Stimulated activated naive B cell treated with anti-CD40 and anti-IgM and Interleukin-4, amounts not matched to agents 10 μg/mL and 1 μg/mL and 100 μg/mL, for 72 hours (primary cell): ENCODE measurements around the gene MEGF11.

Experiments
- ATAC-seq, 2 donors: fragments of 150-1000 bp; cut with Tn5 transposase; replicated peaks; 2 replicates each; pipeline ENCODE4 v1.10.0; 2021; ENCODE audit warnings: moderate library complexity in 1 of 2
- DNase-seq: peaks from one replicate; pipeline ENCODE4 v3.0.0; 2021
- H3K27ac Mint-ChIP-seq: one replicate; pipeline ENCODE4 v1.8.0; 2022; ENCODE audit warnings: mild to moderate bottlenecking, mixed read lengths
- H3K27me3 Mint-ChIP-seq, 2 donors: one replicate each; pipeline ENCODE4 v1.8.0; 2022; ENCODE audit warnings: mixed read lengths in 2 of 2
- H3K36me3 Mint-ChIP-seq, 2 donors: one replicate each; pipeline ENCODE4 v1.8.0; 2022; ENCODE audit warnings: mixed read lengths in 2 of 2, mild to moderate bottlenecking in 1 of 2
- H3K4me1 Mint-ChIP-seq, 2 donors: one replicate each; pipeline ENCODE4 v1.8.0; 2022; ENCODE audit warnings: mixed read lengths in 2 of 2, mild to moderate bottlenecking in 1 of 2
- H3K4me3 Mint-ChIP-seq, 2 donors: one replicate each; pipeline ENCODE4 v1.8.0; 2022; ENCODE audit warnings: mild to moderate bottlenecking in 2 of 2, mixed read lengths in 2 of 2, moderate library complexity in 1 of 2
- H3K9me3 Mint-ChIP-seq, 2 donors: one replicate each; pipeline ENCODE4 v1.8.0; 2022; ENCODE audit warnings: mixed read lengths in 2 of 2, mild to moderate bottlenecking in 1 of 2

Gene MEGF11

DNA sequence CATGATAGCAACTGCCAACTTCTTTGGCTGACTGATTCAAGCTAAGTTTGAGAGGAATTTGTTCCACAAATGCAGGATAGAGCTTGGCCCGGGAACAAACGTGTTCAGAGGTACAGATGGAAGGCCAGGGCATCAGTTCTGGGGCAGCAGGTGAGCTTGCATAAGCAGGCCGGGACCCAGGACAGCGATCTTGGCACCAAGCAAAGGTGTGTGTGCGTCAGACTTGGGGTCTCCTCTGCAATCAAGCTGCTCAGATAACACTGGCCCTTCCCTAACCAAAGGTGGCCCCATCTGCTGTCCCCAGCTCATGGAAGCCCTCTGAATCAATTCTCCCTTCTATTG is 155.6 kb downstream of the MEGF11 start:
- Mint-ChIP-seq H3K9me3 (no peaks in the 10 kb centered on the region), H3K4me1 (peaks cover 0 to 3% of the 10 kb centered on the region in 2 donors), H3K36me3 (no peaks in the 10 kb centered on the region)

DNA sequence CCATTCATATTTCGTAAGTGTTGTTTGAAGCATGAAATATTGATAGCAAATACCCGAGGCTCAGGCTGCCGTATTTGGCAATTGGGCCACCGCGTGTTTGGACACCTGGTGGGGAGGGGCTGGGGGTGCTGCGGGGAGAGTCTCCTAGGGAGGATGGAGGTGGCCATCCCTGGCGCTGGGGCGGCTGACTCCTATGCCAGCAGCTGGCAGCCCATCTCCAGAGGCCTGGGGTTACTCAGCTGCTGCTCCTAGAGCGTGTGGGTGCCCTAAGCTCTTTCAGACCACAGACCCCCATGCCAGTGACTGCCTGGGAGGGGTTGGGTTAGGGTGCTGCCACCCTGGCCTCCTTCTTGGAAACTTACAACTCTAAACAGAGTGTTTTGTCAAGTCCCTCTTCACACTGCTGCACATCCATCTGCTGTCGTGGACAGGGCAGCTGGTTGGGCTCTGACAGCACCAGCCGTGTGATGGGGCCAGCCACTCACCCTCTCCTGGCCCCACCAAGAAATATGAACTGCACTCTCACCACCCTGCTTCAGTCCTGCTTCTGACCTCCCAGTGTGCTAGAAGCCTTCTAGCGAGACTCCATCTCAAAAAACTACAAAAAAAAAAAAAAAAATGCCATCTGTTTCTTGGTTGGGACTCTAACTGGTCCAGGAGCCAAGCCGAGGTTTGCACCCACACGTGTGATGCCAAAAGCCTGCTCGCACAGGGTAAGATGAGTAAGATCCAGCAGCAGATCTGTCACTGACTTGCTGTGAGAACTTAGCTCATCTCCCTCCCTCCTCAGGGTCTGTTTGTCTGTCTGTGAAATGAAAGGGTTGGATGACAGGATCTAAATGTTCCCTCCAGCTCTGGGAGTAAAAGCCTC is 156.2 kb downstream of the MEGF11 start:
- no peak for ATAC-seq
- peaks cover 0 to 3% of the 10 kb centered on the region in 2 donors for H3K4me1 Mint-ChIP-seq
- H3K27ac Mint-ChIP-seq = no peak overlapping the region
- no peaks in the 10 kb centered on the region for H3K9me3 Mint-ChIP-seq
- DNase-seq = no peak
- H3K27me3 Mint-ChIP-seq = peaks cover 6 to 21% of the 10 kb centered on the region in 2 donors
- no peaks in the 10 kb centered on the region for H3K36me3 Mint-ChIP-seq
- H3K4me3 Mint-ChIP-seq = no peak overlapping the region

More for the DNA sequence above, 155.6 kb downstream of the MEGF11 start:
- Mint-ChIP-seq H3K27me3 (peaks cover 6 to 21% of the 10 kb centered on the region in 2 donors), H3K27ac (no peak overlapping the region), H3K4me3 (no peak overlapping the region)
- ATAC-seq (no peak), DNase-seq (no peak)

DNA sequence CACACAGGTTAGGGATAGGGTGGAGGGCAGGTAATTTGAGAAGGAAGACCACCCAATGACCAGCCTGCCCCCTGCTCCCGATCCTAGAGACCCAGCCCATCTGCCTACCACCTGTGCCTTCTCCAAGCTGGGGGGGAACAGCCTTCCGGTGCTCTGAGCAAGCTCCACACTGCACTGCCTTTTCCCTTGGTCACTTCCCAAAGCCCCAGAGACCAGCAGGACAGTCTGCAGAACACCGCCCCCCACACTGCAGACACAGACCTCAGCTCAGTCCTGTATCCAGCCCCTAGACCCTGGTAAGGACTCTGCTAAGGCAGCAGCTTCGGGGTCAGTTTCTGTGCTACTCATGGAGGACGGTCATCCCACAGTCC is 156.9 kb downstream of the MEGF11 start:
- Mint-ChIP-seq H3K4me1 (peaks cover 0 to 3% of the 10 kb centered on the region in 2 donors), H3K36me3 (no peaks in the 10 kb centered on the region), H3K27ac (no peak overlapping the region), H3K4me3 (no peak overlapping the region), H3K9me3 (no peaks in the 10 kb centered on the region), H3K27me3 (peaks cover 6 to 21% of the 10 kb centered on the region in 2 donors)
- DNase-seq (no peak), ATAC-seq (no peak)

DNA sequence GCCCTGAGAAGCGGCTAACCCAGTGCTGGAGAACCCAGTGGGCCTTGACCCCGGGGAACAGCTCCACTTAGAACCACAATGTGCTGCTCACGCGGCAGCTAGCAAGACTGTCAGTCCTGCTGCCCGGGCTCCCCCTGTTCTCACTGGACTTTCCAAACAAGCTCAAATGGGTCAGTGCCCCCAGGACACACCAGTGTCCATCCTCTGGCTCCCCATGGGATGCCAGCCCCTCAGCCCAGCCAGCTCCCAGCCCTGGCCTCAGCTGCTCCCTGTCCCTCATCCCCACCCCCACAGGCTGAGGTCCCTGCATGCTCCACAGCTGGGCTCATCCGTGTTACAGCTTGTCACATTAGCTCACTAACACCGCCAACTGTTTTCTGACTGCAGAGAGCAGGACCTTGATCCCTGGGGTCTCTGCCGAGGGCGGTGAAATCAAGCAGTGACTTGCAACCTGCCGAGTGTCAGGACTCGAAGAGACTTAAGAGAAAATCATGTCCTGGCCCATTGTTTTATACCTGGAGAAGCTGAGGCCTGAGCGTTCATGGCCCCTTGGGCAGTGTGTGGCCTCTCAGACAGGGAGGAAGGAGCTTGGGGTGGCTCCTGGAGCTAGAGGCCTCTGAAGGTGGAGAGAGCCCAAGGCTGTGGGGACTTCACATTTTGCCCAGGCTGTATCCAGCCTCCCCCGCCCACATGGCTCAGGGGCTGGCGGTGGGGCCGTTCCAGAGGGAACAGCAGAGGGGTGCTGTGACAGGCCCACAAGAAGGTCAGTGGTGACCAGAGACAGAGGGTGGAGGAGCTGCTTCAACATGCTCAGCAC is 157.5 kb downstream of the MEGF11 start:
- peaks cover 6 to 18% of the 10 kb centered on the region in 2 donors for H3K27me3 Mint-ChIP-seq
- H3K4me1 Mint-ChIP-seq = no peaks in the 10 kb centered on the region
- H3K27ac Mint-ChIP-seq = no peak overlapping the region
- H3K36me3 Mint-ChIP-seq = no peaks in the 10 kb centered on the region
- ATAC-seq (no peak), DNase-seq (no peak)
- H3K4me3 Mint-ChIP-seq = no peak overlapping the region
- H3K9me3 Mint-ChIP-seq = no peaks in the 10 kb centered on the region

DNA sequence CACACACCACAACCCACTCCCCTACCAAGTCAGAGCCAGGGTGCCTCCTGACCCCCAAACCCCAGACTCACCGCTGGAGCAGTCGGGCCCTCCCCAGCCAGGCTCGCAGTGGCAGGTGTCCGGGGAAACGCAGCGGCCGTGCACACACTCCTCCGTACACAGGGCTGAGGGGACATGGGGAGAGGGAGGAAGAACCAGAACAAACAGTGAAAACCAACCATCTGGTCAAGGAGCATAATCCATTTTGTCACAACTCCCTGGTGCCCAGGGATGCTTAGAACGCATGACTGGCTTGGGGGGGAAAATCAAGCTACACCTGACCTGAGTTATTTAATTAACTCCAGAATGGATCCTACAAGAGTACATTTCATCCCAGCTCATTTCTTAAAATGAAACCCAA is 159.2 kb downstream of the MEGF11 start:
- no peak for DNase-seq
- H3K27ac Mint-ChIP-seq = no peak overlapping the region
- no peak overlapping the region for H3K4me3 Mint-ChIP-seq
- peaks cover 6 to 18% of the 10 kb centered on the region in 2 donors for H3K27me3 Mint-ChIP-seq
- H3K9me3 Mint-ChIP-seq = no peaks in the 10 kb centered on the region
- ATAC-seq = no peak
- H3K36me3 Mint-ChIP-seq = no peaks in the 10 kb centered on the region
- no peaks in the 10 kb centered on the region for H3K4me1 Mint-ChIP-seq

DNA sequence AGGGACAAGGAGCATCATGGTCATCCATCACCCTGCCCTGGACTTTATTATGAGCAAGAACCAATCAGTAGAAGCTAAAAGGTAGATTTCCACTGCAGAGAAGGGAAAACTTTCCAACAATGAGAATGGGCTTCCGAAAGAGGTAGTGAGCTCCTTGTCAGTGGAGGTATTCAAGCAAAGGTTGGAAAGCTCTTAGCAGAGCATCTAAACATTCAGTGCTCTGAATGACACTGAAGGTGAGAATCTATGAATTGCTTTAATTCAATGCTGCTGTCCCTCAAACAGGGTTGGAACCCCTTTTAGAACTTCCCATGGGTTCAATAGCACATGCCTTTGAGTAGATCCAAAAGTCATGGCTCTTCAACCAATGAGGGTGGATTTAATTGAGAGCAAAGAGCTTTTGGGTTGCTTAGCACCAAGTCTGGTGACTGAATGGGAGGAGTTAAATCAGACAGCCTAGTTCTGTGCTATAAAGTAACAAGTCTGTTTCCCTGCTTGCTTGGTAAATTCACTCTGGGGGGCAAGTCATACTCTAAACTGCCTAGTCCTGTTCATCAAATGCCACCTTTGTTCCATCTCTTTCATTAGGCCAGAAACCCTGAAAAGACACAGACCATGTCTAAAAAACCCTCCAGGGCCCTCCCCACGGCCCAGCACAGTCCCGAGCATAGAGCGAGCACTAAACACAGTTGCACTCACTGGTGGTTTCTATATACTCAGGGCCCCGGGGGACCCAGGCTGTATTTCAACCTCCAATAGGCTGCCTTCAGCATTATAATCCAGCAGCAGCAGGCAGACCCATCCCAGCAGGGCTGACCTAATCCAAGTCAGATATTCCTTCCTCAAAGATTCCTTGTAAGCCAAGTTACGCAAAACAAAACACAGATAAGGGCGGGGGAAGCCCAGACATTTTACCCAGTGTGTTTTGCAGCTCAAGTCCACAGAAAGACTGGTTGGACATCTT is 161.2 kb downstream of the MEGF11 start:
- no peak overlapping the region for H3K27ac Mint-ChIP-seq
- H3K4me1 Mint-ChIP-seq = no peaks in the 10 kb centered on the region
- H3K4me3 Mint-ChIP-seq = no peak overlapping the region
- H3K36me3 Mint-ChIP-seq = no peaks in the 10 kb centered on the region
- peaks cover 6 to 10% of the 10 kb centered on the region in 2 donors for H3K27me3 Mint-ChIP-seq
- no peak for DNase-seq
- no peak for ATAC-seq
- no peaks in the 10 kb centered on the region for H3K9me3 Mint-ChIP-seq

DNA sequence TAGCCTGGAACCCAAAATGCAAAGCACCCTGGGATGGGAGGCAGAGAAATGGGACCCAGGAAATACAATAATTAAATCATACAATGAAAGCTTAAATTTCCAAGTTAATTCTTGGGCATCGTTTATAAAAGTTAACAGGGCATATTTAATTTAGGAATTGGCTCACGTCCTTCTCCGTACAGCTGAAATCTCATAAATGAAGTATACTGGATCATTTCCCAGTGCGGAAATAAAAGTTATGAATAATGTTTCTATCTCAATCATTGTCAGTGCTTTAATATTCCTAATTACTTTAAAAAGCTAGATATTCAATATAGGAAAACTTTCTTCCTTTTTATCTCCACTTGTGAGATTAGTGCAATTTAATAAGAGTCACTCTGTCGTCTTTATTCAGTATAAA is 164.0 kb downstream of the MEGF11 start:
- Mint-ChIP-seq H3K27ac (no peak overlapping the region), H3K36me3 (no peaks in the 10 kb centered on the region), H3K4me1 (no peaks in the 10 kb centered on the region), H3K9me3 (peaks cover 0 to 2% of the 10 kb centered on the region in 2 donors), H3K4me3 (no peak overlapping the region), H3K27me3 (peaks cover 12 to 17% of the 10 kb centered on the region in 2 donors)
- no peak for ATAC-seq
- no peak for DNase-seq

DNA sequence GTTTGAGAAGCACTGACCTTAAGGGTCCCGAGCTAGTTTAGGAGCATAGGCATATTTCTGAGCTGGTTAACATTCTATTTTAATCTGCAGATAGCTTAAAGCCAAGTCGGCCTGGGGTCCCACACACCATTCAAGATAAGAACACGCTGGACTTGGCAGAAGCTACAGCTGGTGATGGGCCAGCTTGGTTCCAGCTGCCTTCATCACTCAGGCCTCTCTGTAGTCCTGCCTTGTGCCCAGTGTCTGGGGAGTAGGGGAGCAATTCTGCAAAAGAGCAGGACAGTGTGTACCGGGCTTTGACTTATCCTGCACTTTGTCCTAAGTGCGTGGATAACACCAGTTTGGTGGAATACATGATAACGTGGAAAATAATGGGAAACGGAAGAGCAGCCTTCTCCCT is 164.5 kb downstream of the MEGF11 start:
- Mint-ChIP-seq H3K9me3 (peaks cover 0 to 6% of the 10 kb centered on the region in 2 donors), H3K27ac (no peak overlapping the region), H3K36me3 (no peaks in the 10 kb centered on the region), H3K27me3 (peaks cover 10 to 19% of the 10 kb centered on the region in 2 donors), H3K4me1 (no peaks in the 10 kb centered on the region), H3K4me3 (no peak overlapping the region)
- ATAC-seq (no peak), DNase-seq (no peak)

DNA sequence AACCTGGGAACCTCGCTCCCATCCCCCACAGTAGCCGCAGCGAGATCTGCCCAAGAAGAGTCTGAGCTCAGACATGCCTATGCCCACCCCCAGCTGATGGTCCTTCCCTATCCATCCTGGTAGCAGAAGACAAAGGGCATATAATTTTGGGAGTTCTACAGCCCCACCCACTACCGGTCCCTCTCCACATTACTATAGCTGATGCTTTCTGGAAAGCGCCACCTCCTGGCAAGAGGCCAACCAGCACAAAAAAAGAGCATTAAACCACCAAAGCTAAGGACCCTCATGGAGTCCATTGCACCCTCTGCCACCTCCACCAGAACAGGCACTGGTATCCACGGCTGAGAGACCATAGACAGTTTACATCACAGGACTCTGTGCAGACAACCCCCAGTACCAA is 168.4 kb downstream of the MEGF11 start:
- ATAC-seq (no peak), DNase-seq (no peak)
- peaks cover 7 to 23% of the 10 kb centered on the region in 2 donors for H3K27me3 Mint-ChIP-seq
- H3K9me3 Mint-ChIP-seq = peaks cover 0 to 6% of the 10 kb centered on the region in 2 donors
- H3K27ac Mint-ChIP-seq = no peak overlapping the region
- no peaks in the 10 kb centered on the region for H3K36me3 Mint-ChIP-seq
- no peak overlapping the region for H3K4me3 Mint-ChIP-seq
- no peaks in the 10 kb centered on the region for H3K4me1 Mint-ChIP-seq

DNA sequence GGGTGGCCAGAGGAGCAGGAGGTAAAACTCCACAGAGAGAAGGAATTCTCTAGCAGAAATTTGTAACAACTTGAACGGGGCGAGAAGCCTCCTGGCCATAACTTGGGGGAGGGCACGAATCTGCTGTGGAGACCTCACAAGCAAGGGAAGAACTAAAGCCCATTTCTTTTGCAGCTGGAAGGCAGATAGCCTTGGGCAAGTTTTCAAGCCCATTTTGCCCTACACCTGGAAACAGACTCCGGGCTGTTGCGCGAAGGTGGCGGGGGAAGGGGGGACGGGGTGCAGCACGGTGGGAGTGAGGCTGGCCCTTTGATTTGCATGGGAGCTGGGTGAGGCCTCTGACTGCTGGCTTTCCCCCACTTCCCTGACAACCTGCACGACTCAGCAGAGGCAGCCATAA is 168.8 kb downstream of the MEGF11 start:
- no peak for DNase-seq
- H3K27me3 Mint-ChIP-seq = peaks cover 7 to 24% of the 10 kb centered on the region in 2 donors
- no peak for ATAC-seq
- no peaks in the 10 kb centered on the region for H3K4me1 Mint-ChIP-seq
- H3K4me3 Mint-ChIP-seq = no peak overlapping the region
- no peaks in the 10 kb centered on the region for H3K36me3 Mint-ChIP-seq
- H3K9me3 Mint-ChIP-seq = peaks cover 0 to 6% of the 10 kb centered on the region in 2 donors
- no peak overlapping the region for H3K27ac Mint-ChIP-seq

DNA sequence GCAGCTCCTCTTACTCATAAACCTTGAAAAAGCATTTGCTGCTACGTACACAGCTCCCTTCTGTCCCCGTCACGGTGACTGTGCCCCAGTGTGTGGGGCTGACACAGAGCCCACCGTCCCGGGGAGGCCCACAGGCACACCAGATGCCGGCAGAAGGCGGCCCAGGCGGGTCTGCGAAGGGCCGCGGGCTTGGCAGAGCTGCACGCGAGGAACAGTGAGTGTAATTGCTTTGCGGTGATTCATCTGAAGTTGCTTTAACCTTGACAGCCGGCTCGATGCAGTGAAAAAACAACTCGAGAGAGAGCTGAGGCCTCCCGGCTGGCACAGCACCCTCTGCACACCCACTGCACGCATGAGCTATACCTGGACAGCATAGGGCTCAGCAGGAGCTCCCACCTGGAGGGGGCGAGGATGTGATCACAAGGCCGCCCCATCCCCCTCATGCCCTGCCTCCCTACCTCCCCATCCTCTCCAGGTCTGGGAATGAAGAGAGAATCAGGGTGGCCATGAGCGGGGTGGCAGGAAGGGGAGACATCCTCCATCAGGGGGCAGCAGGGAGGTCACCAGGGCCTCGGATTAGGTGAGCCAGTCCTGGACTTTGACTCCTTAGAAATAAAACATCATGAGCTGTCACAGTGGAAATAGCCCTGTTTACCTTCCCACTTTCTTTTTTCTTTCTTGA is 172.7 kb downstream of the MEGF11 start:
- Mint-ChIP-seq H3K27me3 (peaks cover 28 to 46% of the 10 kb centered on the region in 2 donors), H3K36me3 (no peaks in the 10 kb centered on the region), H3K9me3 (peaks cover 0 to 6% of the 10 kb centered on the region in 2 donors), H3K27ac (no peak overlapping the region), H3K4me1 (no peaks in the 10 kb centered on the region), H3K4me3 (no peak overlapping the region)
- no peak for ATAC-seq
- DNase-seq = no peak

DNA sequence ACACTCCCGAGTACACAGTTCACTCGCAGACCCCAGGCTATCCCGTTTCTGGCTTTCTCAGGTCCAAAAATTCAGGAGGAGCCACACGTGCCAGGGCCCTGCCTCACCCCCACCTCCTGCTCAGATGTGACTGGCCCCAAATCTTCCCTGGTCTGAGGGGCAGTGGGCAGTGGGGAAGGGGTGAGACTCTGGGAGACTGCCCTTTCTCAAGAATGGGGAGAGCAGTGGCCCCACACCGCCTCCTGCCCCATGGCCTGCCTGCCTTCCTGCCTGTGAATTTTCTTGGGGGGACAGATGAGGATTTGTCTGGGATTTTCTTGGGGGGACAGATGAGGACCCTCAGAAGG is 174.6 kb downstream of the MEGF11 start:
- H3K27ac Mint-ChIP-seq = no peak overlapping the region
- H3K9me3 Mint-ChIP-seq = no peaks in the 10 kb centered on the region
- H3K27me3 Mint-ChIP-seq = peaks cover 25 to 35% of the 10 kb centered on the region in 2 donors
- ATAC-seq (no peak), DNase-seq (no peak)
- H3K4me3 Mint-ChIP-seq = no peak overlapping the region
- no peaks in the 10 kb centered on the region for H3K36me3 Mint-ChIP-seq
- H3K4me1 Mint-ChIP-seq = no peaks in the 10 kb centered on the region

DNA sequence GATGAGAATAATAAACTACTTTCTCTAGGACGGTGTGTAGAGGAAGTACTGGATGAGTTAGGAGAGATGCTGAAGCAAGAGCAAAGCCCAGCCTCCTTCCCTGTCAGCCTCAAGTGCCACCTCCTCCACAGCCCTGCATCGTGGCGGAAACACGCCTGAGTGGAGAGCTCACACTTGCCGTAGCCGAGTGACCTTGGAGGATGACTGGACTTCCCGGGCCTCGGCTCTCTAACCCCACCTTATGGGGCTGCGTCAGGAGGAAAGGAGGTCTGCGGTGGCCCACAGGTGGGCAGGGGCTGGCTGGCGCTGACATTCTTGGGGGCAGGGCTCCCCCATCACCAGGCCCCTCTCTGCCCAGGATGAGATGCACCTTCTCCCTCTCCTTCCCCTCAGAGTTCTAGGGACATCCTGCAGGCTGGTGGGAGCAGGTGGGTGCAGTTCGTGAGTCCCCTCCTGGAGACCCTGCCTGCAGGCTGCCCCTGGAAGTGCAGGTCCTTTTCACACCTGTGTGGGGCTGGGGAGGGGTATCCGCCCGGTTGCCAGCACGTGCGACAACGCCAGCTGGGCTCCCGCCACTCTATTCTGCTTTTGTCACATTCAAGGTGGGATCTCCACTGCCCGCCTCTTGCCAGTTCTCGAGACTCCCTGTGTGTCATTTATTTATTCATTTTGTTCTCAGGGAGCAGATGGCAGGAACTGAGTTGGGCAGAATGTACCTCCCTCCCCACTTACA is 175.2 kb downstream of the MEGF11 start:
- Mint-ChIP-seq H3K27me3 (peaks cover 25 to 35% of the 10 kb centered on the region in 2 donors), H3K9me3 (no peaks in the 10 kb centered on the region), H3K36me3 (no peaks in the 10 kb centered on the region), H3K27ac (no peak overlapping the region), H3K4me1 (no peaks in the 10 kb centered on the region), H3K4me3 (no peak overlapping the region)
- no peak for DNase-seq
- peak in 1 of 2 donors; percentile 22 for ATAC-seq
